ENCODE results near the gene EFCAB6.

Gene EFCAB6

DNA sequence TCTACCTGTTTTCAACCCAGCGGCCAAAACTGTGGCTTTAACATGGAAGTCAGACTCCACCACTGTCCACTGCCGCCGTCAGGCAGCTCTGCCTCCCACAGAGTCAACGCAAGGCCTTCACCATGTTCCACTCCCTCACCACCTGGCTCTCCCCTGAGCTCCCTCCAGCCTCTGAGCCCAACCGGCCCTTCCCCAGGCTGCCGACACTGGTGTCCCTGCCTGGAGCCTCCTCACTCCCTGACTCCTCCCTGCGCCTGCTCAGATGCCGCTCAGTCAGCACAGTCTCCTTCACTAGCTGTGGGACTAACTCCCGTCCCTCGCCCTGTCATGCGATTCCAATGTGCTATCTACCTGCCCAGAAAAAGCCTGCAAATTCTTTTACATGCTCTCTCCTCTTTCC, 33.9 kb upstream of the EFCAB6 start:
- no peak for DNase-seq

GRCh38 chr22:43844560-43845545, 32.7 kb upstream of the EFCAB6 start:
- DNase-seq, result no peak

DNA sequence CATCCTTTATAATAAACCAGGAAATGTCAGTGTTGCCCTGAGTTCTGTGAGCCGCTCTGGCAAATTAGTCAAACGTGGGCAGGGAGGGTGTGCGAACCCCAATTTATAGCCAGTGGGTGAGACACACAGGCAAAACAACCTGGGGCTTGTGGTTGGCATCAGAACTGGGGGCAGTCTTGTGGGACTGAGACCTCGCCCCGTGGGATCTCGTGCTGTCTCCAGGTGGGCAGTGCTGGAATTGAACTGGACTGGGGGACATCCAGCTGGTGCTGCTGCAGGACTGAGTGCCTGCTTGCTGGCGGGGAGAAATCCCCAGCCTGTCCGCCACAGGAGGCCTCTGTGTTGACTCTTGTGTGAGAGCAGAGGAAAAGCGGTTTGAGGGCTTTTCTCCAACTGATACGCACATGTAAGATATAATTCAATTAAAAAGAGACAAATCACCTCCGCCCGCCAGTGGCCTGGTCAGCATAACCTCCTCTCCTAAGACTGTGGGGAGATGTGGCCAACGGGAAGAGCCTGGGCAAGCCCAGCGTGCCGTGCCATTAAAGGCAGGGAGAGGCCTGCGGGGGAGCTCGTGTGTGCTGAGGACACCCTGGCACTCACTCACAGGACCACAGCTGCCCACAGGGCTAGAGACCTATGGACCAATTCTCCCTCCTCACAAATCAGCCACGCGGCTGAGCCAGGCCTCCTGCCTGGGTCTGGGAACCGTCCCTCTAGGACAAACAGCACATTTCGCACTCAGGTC, 31.9 kb upstream of the EFCAB6 start:
- no peak for DNase-seq

- no peak for DNase-seq
These were observed 29.6 kb upstream of the EFCAB6 start for GRCh38 chr22:43841742-43842141.

DNA sequence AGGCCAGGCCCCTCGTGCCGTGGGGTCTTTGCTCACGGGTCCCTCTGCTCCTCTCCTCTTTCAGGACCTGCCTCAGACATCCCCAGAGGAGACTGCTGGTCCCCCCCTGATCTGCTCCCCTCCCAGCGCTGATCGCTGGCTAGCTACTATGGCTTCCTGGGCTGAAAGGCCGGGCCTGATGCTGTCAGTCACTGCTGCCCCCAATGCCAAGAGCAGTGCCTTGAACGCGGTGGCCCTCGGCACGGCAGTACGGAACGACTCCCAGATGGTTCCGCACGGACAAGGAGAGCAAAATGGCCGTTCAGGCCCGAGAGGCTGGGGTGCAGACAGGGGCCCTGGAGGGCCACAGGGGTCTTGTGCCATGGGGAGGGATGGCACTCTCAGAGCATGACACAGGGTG, 28.7 kb upstream of the EFCAB6 start:
- no peak for DNase-seq

DNA sequence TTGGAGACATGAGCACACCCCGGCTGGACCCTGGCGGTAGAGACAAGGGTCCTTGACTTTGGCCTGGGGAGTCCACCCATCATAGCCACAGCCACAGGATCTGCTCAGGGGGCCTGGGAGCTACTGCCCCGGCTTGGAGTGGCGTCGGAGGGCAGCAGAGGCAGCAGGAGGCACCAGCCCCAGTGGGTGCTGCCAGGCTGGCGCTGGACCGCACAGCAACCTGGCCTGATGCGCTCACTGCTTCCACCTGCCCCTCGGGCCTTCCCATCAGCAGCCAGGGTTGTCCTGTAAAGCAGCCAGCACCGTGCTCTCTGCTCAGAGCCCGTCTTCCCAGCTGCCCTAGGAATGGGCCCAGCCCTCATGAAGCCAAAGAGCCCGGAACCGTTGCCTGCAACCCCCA, 28.3 kb upstream of the EFCAB6 start:
- DNase-seq, result no peak

DNA sequence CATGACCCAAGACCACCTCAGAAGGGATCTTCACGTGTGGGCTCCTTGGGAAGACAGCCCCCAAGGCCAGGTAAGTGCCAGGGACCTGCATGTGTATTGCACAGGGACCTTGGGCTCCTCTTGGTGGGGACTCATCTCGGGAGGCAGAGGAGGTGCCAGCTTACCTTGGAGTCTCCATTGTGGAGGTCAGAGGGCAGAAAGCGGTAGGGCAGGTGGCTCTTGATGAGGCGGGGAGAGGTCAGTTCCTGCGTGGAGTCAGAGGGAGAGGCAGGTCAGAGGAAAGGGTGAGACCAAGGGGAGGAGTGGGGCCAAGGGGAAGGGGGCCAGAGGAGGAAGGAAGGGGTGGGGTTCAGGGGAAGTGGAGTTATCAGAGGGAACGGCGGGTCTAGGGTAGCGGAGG, 27.7 kb upstream of the EFCAB6 start:
- no peak for DNase-seq

DNA sequence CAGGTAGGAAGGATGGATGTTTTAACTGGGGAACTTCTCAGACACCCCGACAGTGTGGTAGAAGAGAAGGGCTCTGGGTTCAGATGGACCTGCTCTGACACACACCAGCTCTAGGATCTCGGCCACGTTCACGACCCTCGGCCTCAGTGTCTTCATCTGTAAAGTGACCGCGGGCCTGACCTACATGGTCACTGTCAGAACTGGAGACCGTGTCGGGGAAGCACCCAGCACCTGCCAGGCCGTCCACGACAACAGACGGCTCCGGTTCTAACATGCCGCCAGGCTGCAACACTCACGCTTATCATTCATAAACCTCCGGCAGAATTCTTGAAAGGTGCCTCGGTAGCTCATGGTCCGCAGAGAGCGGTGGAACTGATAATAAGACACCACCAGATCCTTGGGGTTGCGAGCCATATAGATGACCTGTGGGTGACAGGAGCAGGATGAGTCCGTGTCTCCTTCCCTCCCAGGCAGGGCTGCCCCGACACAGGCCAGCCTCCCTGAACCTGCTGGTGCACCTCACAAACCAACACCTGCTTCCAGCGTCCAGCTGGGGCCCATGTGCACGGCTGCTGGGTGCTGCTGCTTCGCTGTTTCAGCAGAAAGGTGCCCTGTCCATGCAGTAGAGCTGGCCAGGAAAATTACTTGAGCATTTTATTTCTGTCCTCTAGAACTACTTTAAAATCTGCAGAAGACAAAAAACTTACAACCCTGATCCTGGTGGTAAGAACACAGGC, 26.6 kb upstream of the EFCAB6 start:
- DNase-seq, result no peak

GRCh38 chr22:43838161-43838560, 26.1 kb upstream of the EFCAB6 start:
- no peak for DNase-seq

DNA sequence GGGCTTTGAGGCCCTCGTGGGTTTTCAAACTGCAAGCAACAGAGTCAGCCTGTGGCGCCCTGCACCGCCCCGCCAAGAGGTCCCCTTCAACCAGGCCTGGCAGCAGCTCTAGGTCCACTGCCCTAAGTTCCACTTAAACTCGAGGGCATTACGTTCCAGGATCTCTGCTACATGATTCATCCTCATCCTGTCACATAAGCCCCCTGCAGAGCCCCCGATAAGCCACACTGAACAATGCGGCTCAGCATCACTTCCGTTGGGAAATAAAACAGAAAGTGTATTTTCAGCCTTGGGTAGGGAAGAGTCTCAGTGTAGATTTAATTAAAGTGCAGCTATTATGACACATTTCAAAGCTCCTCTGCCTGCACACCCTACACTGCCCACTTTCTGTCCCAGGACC, 25.6 kb upstream of the EFCAB6 start:
- DNase-seq, result no peak

GRCh38 chr22:43835736-43836135, 23.6 kb upstream of the EFCAB6 start:
- no peak for DNase-seq

DNA sequence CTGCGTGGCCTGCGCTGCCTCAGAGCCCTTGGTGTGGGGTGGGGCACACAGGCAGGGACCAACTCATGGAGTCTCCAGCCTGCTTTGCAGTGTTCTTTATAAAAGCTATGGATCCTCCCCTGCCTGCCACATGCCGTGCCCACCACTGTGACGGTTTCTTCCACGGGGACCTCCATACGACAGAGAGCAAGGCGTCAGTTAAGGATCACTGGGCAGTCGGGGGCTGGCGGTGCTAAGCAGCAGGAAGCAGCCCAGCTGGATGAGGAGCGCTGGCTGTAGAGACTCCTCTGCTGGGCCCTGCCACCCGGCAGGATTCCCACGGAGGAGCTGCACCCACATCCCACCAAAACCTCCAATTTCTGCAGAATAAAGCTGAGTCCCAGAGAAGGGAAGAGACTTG, 23.1 kb upstream of the EFCAB6 start:
- no peak for DNase-seq

DNA sequence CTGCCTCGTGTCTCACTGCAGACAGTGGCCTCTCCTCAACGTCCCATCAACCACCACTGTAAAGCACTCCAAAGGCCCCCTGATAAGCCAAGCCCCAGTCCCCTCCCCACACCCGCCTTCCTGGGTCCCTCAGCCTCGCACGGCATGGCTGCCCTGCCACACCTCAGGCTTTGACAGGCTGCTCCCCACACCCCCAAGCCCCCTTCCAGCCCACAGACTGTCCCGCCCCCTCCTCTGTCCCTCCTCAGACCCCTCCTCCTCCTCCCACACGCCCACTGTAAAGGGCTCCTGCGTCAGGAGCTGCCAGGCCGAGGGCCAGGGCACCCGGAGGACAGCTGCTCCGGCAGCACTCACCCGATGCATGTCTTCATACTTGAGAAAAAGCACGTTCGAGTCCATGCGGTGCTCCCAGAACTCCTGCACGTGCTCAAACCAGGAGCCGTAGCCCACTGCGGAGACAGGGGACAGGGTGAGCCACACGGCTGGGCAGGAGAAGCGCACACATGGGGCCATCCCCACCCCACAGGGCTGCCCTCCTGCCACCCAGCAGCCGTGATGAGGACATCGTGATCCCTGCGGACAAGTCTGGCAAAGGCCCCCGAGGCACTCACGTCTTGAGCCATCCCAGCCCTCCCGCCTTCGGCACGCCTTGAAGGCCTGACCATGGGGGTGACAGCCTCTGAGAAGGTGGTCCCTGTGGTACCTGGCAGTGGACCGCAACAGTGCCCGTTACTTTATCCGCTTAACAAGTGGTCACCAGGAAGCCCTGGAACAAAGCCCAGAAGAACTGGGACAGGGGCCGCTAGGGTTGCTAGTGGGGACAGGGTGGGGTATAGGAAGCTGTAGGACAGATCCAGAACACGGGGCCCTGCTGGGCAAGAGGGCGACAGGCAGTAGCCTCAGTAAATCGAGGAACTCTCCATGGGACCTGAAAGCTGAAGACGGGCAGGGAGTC, 21.5 kb upstream of the EFCAB6 start:
- no peak for DNase-seq

- no peak for DNase-seq
These were observed 20.5 kb upstream of the EFCAB6 start for GRCh38 chr22:43832393-43833265.

DNA sequence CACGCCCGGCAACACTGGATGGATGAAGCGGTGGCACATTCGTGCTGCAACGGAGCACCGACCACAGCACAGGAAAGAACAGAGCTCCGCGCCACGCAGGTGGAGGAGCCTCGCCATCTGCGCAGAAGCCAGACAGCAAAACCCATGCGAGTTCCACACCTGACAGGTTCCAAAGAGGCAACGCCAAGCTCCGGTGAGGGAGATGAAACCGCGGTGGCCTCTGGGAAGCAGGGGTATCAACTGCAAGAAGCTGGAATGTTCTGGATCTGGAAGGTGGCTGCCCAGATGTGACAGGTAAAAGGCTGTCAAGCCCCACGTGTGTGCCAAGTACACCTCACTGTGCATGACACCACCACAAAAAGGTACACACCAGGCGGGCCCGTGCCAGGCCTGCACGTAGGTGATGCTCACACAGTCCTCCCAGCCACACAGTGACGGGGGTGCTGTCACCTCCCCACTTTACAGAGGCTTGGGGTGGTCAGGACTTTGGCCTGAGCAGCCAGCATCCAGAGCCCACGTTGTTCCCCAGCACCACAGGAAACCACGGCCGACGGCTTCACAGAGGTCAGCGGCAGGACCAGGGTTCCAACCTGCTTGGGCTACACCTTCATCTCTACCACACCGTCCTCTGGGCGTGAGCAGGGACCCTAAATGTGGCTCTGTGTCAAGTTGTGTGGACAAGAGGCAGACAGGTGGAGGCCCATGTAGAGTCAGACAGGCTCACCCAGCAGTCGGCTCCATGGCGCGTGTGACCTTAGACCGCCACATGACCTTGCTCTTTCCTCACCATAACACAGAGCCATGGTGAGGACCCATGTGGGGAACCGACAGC, 19.7 kb upstream of the EFCAB6 start:
- no peak for DNase-seq

DNA sequence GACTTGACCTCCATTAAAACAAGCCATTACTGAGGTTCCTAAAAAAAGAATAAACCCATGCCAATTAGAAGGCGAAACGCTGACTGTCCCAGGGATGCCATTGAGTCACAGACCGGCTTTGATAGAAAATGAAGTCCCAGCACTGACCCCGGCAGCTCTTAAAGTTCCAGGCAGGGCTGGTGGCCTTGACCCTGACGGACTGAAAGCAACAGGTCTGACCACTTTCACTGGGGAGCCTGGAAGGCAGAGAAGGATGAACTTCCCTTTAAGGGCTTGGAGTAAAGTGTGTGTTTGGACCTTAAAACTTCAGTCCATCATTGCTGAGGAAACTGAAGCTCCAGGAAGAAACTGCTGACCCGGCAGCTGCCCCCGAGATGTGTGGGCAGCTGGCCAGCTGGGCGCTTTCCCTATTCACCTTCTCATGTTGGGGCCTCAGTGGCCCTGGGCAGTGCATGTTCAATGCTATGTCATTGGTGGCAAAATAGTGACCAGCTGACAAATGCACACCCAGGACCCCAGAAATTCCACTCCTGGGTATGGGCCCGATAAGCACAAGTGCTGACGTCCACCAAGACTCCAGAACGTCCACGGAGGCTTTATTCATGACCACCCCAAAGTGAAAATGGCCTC, 18.9 kb upstream of the EFCAB6 start:
- DNase-seq, result no peak

- no peak for DNase-seq
These were observed 18.1 kb upstream of the EFCAB6 start for GRCh38 chr22:43829904-43830851.

GRCh38 chr22:43828998-43829782, 17.1 kb upstream of the EFCAB6 start:
- DNase-seq, result no peak

All from hematopoietic multipotent progenitor cell treated with erythropoietin and hydrocortisone succinate and interleukin-3 and kit ligand, for 4 days (in vitro differentiated cells).